ENCODE results near the gene D2HGDH. TPM values are rescaled to one million over a fixed set of nuclear protein-coding genes. Genes with fewer than 3 reads are reported as not detected.
"Not testable (repeated sequence)": the region's sequence is repeated elsewhere in the genome, so short reads cannot be mapped to it uniquely, and the experiment has no call there.

Gene D2HGDH
- total RNA-seq, 1 donor: 13.4 TPM

DNA sequence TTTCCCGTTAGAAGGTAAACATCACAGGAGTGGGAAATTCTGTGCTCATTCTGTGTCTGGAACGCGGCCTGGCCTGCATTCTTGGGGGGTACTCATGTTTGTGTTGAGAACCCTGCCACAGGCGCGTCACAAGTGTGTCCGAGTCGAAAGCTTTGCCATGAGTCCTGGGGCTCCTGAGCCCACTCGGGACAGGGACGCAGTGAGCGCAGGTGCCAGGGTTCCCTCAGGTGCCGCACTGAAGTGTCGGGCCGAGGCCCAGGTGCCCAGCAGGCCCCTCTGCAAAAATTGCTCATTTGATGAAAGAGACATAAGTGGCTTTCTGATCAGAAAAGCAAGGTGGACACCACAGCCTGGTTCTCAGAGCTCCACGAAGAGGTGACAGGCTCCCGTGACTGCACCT is 4.7 kb downstream of the D2HGDH start:
- no peak overlapping the region for H3K4me3 ChIP-seq (ENCODE audit: low read depth, low read length)
- DNase-seq (ENCODE audit: low read depth): no peak
- TF ChIP-seq, protein P1, sequence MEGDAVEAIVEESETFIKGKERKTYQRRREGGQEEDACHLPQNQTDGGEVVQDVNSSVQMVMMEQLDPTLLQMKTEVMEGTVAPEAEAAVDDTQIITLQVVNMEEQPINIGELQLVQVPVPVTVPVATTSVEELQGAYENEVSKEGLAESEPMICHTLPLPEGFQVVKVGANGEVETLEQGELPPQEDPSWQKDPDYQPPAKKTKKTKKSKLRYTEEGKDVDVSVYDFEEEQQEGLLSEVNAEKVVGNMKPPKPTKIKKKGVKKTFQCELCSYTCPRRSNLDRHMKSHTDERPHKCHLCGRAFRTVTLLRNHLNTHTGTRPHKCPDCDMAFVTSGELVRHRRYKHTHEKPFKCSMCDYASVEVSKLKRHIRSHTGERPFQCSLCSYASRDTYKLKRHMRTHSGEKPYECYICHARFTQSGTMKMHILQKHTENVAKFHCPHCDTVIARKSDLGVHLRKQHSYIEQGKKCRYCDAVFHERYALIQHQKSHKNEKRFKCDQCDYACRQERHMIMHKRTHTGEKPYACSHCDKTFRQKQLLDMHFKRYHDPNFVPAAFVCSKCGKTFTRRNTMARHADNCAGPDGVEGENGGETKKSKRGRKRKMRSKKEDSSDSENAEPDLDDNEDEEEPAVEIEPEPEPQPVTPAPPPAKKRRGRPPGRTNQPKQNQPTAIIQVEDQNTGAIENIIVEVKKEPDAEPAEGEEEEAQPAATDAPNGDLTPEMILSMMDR (IDR thresholded peaks at IDR 0.05; ENCODE audit: insufficient read depth, low read depth, low read length): no peak

DNA sequence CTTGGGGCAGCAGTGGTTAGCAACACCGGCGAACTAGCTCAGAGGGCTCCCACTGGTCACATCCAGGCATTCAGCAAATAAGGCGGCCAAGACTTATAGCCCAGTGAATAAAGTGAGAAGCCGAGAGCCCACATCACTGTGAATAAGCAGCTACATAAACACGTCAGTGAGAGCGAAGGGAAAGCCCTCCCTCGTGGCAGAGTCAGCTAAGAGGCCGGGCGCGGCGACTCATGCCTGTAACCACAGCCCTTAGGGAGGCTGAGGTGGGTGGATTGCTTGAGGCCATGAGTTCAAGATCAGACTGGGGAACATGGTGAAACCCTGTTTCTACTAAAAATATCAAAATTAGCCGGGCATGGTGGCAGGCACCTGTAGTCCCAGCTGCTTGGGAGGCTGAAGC is 5.2 kb downstream of the D2HGDH start:
- TF ChIP-seq, protein P1 (IDR thresholded peaks at IDR 0.05; ENCODE audit: insufficient read depth, low read depth, low read length): no peak
- no peak overlapping the region for H3K4me3 ChIP-seq (ENCODE audit: low read depth, low read length)
- DNase-seq (ENCODE audit: low read depth): peak; percentile 25

DNA sequence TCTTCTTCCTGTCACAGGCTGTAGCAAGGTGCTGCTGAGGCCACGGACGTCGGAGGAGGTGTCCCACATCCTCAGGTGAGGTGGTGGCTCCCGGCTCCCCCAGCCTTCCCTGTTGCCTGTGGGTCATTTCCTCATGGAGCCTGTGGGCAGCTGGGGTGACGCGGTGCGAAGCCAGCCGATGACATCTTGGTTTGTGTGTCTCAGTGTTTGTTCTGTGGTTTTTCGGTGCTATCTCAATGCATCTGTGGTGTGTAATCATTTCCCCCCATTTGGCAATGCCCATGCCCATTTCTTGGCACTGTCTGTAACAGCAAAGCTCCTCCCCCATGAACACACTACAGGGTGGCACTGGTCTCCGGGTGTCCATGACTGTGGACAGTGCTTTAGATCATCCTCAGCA is 6.6 kb downstream of the D2HGDH start:
- H3K4me3 ChIP-seq (ENCODE audit: low read depth, low read length): no peak overlapping the region
- TF ChIP-seq, protein P1 (IDR thresholded peaks at IDR 0.05; ENCODE audit: insufficient read depth, low read depth, low read length): no peak
- no peak for DNase-seq (ENCODE audit: low read depth)

DNA sequence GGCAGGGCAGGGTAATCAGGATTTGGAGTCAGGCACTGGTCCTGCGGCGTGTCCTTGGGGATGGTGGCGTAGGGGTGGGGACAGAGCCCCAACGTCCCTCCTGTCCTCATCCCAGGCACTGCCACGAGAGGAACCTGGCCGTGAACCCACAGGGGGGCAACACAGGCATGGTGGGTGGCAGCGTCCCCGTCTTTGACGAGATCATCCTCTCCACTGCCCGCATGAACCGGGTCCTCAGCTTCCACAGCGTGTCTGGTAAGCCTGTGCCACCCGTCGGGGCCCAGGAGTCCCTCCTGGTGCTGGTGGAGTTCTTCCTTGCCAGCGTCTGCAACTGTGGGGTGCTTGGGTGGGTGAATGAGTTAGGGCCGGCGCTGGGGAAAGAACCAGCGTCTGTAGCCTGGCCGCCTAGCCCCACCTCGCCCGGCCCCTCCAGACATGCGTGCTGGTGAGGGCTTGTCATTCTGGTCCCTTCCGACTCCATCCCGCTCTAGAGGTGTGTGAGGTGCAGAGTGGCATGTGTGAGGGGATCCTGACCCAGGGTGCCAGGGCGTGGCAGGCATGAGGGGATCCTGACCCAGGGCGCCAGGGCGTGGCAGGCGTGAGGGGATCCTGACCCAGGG is 8.0 kb downstream of the D2HGDH start:
- TF ChIP-seq, protein P1 (IDR thresholded peaks at IDR 0.05; ENCODE audit: insufficient read depth, low read depth, low read length): no peak
- no peak overlapping the region for H3K4me3 ChIP-seq (ENCODE audit: low read depth, low read length)
- DNase-seq (ENCODE audit: low read depth): no peak

DNA sequence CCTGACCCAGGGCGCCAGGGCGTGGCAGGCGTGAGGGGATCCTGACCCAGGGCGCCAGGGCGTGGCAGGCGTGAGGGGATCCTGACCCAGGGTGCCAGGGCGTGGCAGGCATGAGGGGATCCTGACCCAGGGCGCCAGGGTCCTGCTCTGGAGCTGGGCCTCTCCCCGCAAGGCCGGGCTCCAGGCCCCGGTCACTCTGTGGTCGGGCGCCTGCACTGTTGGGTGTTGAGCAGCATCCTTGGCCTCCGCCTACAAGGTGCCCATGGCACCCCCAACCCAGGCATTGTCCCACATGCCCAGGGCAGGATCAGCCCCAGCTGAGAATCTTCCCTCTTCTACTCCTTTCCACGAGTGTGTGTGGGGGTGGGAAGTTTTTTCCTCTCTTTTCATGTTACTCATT is 8.6 kb downstream of the D2HGDH start:
- not testable (repeated sequence) for DNase-seq (ENCODE audit: low read depth); H3K4me3 ChIP-seq (ENCODE audit: low read depth, low read length)

DNA sequence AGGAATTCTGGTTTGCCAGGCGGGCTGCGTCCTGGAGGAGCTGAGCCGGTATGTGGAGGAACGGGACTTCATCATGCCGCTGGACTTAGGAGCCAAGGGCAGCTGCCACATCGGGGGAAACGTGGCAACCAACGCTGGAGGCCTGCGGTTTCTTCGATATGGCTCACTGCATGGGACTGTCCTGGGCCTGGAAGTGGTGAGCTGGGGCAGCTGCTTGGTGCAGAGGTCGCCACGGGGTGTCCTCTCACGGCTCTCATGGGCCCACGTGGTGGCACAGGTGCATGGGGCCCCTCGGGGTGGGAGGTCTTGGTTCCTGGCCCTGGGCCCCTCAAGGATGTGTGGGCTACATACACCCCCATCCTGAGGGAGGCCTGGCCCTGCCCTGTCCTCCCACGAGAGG is 9.2 kb downstream of the D2HGDH start:
- TF ChIP-seq, protein P1 (IDR thresholded peaks at IDR 0.05; ENCODE audit: insufficient read depth, low read depth, low read length): no peak
- no peak overlapping the region for H3K4me3 ChIP-seq (ENCODE audit: low read depth, low read length)
- no peak for DNase-seq (ENCODE audit: low read depth)

DNA sequence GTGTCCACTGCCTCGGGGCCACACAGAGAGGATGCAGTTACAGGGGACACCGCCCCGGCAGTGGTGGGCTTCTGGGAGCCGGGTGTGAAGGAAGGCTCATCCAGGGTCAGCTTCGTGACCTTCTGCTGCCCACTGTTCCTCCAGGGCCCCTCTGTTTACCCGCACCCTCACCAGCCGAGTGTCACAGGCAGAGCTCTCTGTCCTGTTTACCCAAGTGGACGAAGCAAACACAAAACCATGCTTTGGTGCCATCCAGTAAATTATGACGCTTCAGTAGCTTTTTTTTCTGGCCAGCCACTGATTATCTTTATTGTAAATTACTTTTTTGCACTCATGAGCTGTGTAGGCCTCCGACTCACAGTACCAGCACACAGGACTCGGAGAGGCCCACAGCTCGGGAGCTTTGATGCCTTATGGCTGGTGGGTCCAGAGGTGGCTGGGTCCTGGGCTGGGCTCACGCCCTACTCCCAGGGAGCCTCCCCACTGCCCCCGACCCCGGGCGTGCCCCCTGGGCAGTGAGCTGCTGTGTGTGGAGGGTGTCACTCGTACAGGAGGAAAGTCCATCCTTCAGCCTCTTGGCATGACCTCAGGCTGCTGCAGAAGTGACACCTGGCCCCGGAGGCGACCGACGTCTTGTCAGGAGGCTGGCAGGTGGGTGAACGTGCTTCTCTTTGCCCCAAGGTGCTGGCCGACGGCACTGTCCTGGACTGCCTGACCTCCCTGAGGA is 9.8 kb downstream of the D2HGDH start:
- TF ChIP-seq, protein P1 (IDR thresholded peaks at IDR 0.05; ENCODE audit: insufficient read depth, low read depth, low read length): no peak
- DNase-seq (ENCODE audit: low read depth): no peak
- no peak overlapping the region for H3K4me3 ChIP-seq (ENCODE audit: low read depth, low read length)
